ACHN (cell line): Measurements from ENCODE around the gene SYTL5.
"Not testable (repeated sequence)": the region's sequence is repeated elsewhere in the genome, so short reads cannot be mapped to it uniquely, and the experiment has no call there.

Experiments used
- DNase-seq: peaks from one replicate; pipeline ENCODE4 v3.0.0-alpha.2; 2015
- in situ Hi-C: cut with HindIII; loops from 2 replicates; pipeline ENCODE4 v1.10.0; 2017; ENCODE audit warnings: low sequenced_read_pairs, low pct_ligation_motif_present, low pct_unique_long_range_greater_than_20kb

The SYTL5 gene

GRCh38 chrX:38006291-38006690 lies at the start of gene SYTL5:
Gene SYTL5 (plus strand): TSS chrX:38006553. CDS start chrX:38033890, 27,337 bp downstream.
- no peak for DNase-seq
- in situ Hi-C loops, result no loop called here

GRCh38 chrX:37958525-37959211 lies 47.7 kb upstream of the SYTL5 start:
- DNase-seq, result no peak
- in situ Hi-C loops, result no loop called here

GRCh38 chrX:37959212-37960021 lies 46.9 kb upstream of the SYTL5 start:
- in situ Hi-C loops, result no loop called here
- no peak for DNase-seq

GRCh38 chrX:37961118-37961517 lies 45.2 kb upstream of the SYTL5 start:
- in situ Hi-C loops, result no loop called here
- DNase-seq, result no peak

GRCh38 chrX:37967714-37968113 lies 38.6 kb upstream of the SYTL5 start:
- no peak for DNase-seq
- in situ Hi-C loops, result no loop called here

GRCh38 chrX:37975421-37975820 lies 30.9 kb upstream of the SYTL5 start:
- DNase-seq, result no peak
- in situ Hi-C loops, result no loop called here

- in situ Hi-C loops, result no loop called here
- no peak for DNase-seq
Observed at GRCh38 chrX:37976153-37976552, 30.2 kb upstream of the SYTL5 start.

GRCh38 chrX:37984880-37985279 lies 21.5 kb upstream of the SYTL5 start:
- no peak for DNase-seq
- in situ Hi-C loops, result no loop called here

- in situ Hi-C loops, result no loop called here
- DNase-seq, result peak; percentile 1
Observed at GRCh38 chrX:37986893-37987292, 19.5 kb upstream of the SYTL5 start.

GRCh38 chrX:37989304-37989703 lies 17.0 kb upstream of the SYTL5 start:
- DNase-seq, result no peak

GRCh38 chrX:37991303-37991702 lies 15.1 kb upstream of the SYTL5 start:
- DNase-seq, in situ Hi-C loops: not testable (repeated sequence)

More at GRCh38 chrX:37989304-37989703, 17.0 kb upstream of the SYTL5 start:
- in situ Hi-C loops, result no loop called here

GRCh38 chrX:37993176-37993575 lies 13.2 kb upstream of the SYTL5 start:
- DNase-seq, result no peak

GRCh38 chrX:37993837-37994619 lies 12.3 kb upstream of the SYTL5 start:
- DNase-seq, result no peak
- in situ Hi-C loops, result no loop called here

More at GRCh38 chrX:37993176-37993575, 13.2 kb upstream of the SYTL5 start:
- in situ Hi-C loops, result no loop called here

- in situ Hi-C loops, result no loop called here
- no peak for DNase-seq
Observed at GRCh38 chrX:37995428-37995827, 10.9 kb upstream of the SYTL5 start.

- no peak for DNase-seq
- in situ Hi-C loops, result no loop called here
Observed at GRCh38 chrX:37997096-37997495, 9.3 kb upstream of the SYTL5 start.

- in situ Hi-C loops, result no loop called here
- DNase-seq, result no peak
Observed at GRCh38 chrX:37998586-37999262, 7.6 kb upstream of the SYTL5 start.

- in situ Hi-C loops, result no loop called here
- DNase-seq, result no peak
Observed at GRCh38 chrX:38000706-38001105, 5.6 kb upstream of the SYTL5 start.

GRCh38 chrX:38004046-38004445 lies 2.3 kb upstream of the SYTL5 start:
- in situ Hi-C loops, result no loop called here
- DNase-seq, result no peak

- in situ Hi-C loops, result no loop called here
Observed at GRCh38 chrX:38006778-38007177, 425 bp downstream of the SYTL5 start.

More at GRCh38 chrX:38006778-38007177, 425 bp downstream of the SYTL5 start:
- DNase-seq, result no peak
